GM18873 (cell line): ENCODE data around the gene LMF1.
"Not testable (repeated sequence)": the region's sequence is repeated elsewhere in the genome, so short reads cannot be mapped to it uniquely, and the experiment has no call there.

Experiments used
- ATAC-seq: cut with Tn5 transposase; IDR thresholded peaks from one replicate; pipeline ENCODE4 v1.9.1; 2021; ENCODE audit warnings: mild to moderate bottlenecking, moderate library complexity, moderate number of reproducible peaks; ENCODE audit not compliant: unreplicated experiment, low FRiP score

The LMF1 gene

GRCh38 chr16:873889-874288, 96.9 kb downstream of the LMF1 start:
- ATAC-seq = no peak

GRCh38 chr16:873243-873661, 97.5 kb downstream of the LMF1 start:
- no peak for ATAC-seq

GRCh38 chr16:872436-873242, 98.1 kb downstream of the LMF1 start:
- ATAC-seq = no peak

GRCh38 chr16:871562-872345, 99.0 kb downstream of the LMF1 start:
- no peak for ATAC-seq

GRCh38 chr16:870856-871561, 99.8 kb downstream of the LMF1 start:
- no peak for ATAC-seq

- ATAC-seq = no peak
Observed at GRCh38 chr16:869823-870641, 100.8 kb downstream of the LMF1 start.

GRCh38 chr16:868846-869822, 101.7 kb downstream of the LMF1 start:
- ATAC-seq = no peak

- no peak for ATAC-seq
Observed at GRCh38 chr16:868386-868755, 102.4 kb downstream of the LMF1 start.

GRCh38 chr16:867421-868385, 103.1 kb downstream of the LMF1 start:
- no peak for ATAC-seq

- no peak for ATAC-seq
Observed at GRCh38 chr16:866252-866896, 104.4 kb downstream of the LMF1 start.

GRCh38 chr16:865026-865425, 105.8 kb downstream of the LMF1 start:
- ATAC-seq = no peak

- no peak for ATAC-seq
Observed at GRCh38 chr16:861446-861845, 109.3 kb downstream of the LMF1 start.

- ATAC-seq = no peak
Observed at GRCh38 chr16:860891-861290, 109.9 kb downstream of the LMF1 start.

- ATAC-seq = not testable (repeated sequence)
Observed at GRCh38 chr16:858971-859370, 111.8 kb downstream of the LMF1 start.

- not testable (repeated sequence) for ATAC-seq
Observed at GRCh38 chr16:858441-858840, 112.3 kb downstream of the LMF1 start.

- ATAC-seq = no peak
Observed at GRCh38 chr16:856811-857210, 114.0 kb downstream of the LMF1 start.

- no peak for ATAC-seq
Observed at GRCh38 chr16:856101-856500, 114.7 kb downstream of the LMF1 start.

GRCh38 chr16:855471-855870, 115.3 kb downstream of the LMF1 start:
- no peak for ATAC-seq
